Adrenal gland (tissue), 12 donors: ENCODE measurements around the gene EFCAB8. TPM values are rescaled to one million over a fixed set of nuclear protein-coding genes. Genes with fewer than 3 reads are reported as not detected.
"Not testable (repeated sequence)": the region's sequence is repeated elsewhere in the genome, so short reads cannot be mapped to it uniquely, and the experiment has no call there.

Experiments
- DNase-seq, 7 donors: peaks; one replicate each; pipeline ENCODE4 v3.0.0-alpha.2; 2019 to 2020
- H3K27ac ChIP-seq, 5 donors: fragments of 200-600 bp; sonication (generic) in 4 of 5; 1 replicate in 3 of 5; 2 replicates in 2 of 5; pipeline versions ENCODE4 v1.5.1 to v1.8.0; 2016 to 2020; ENCODE audit warnings: mild to moderate bottlenecking in 1 of 5
- H3K27me3 ChIP-seq: fragments of 200-600 bp; 2 replicates; pipeline ENCODE4 v1.8.0; 2021
- H3K36me3 ChIP-seq, 2 donors: fragments of 200-600 bp; replicated peaks in 1 of 2; 1 replicate in 1 of 2; 2 replicates in 1 of 2; pipeline versions ENCODE4 v1.5.1 to v1.8.0; 2018 to 2022
- H3K4me1 ChIP-seq, 2 donors: fragments of 200-600 bp; replicated peaks in 1 of 2; 1 replicate in 1 of 2; 2 replicates in 1 of 2; pipeline versions ENCODE4 v1.5.1 to v1.8.0; 2018 to 2021
- H3K4me3 ChIP-seq, 4 donors: fragments of 200-600 bp; sonication (generic) in 3 of 4; one replicate each; pipeline ENCODE4 v1.5.1; 2016 to 2018
- H3K9me3 ChIP-seq, 3 donors: fragments of 200-600 bp; sonication (generic) in 1 of 3; replicated peaks in 1 of 3; 1 replicate in 2 of 3; 2 replicates in 1 of 3; pipeline versions ENCODE4 v1.5.1 to v1.8.0; 2016 to 2021
- POLR2A ChIP-seq, 2 donors: fragments of 450-650 bp; IDR thresholded peaks; one replicate each; pipeline ENCODE4 v1.6.1; 2017; ENCODE audit warnings: antibody characterized with exemption in 2 of 2, mild to moderate bottlenecking in 2 of 2, moderate library complexity in 1 of 2
- WGBS, 4 donors: extraction: QIAGEN DNeasy Blood & Tissue Kit in 2 of 4; methylation state at CpG; one replicate each; pipeline versions ENCODE4 v1.1.5 to v1.1.7; 2013 to 2017; 5-methylcytosine and 5-hydroxymethylcytosine counted together
- intact Hi-C, 2 donors: fragments of 100-400 bp; cut with DNase I; formaldehyde crosslinking; loops; one replicate each; pipeline versions ENCODE4 v1.14.1 to v1.15.0; 2022 to 2023
- polyA plus RNA-seq, 3 donors: library from polyadenylated mRNA; stranded (reverse); fragments of 200-250 nt in 2 of 3; fragments of 350-450 nt in 1 of 3; fragmentation: Illumina TruSeq in 1 of 3; extraction: RNeasy Lipid Tissue Mini Kit (QIAGEN cat#74804) in 1 of 3; gene quantifications; one replicate each; pipeline ENCODE4 v1.2.3, GENCODE V29; 2013 to 2014
- total RNA-seq, 9 donors: library from RNA; depleted of rRNA in 4 of 9; stranded (reverse); fragments of >200 nt in 4 of 9; fragments of 120-200 nt in 1 of 9; fragmentation: NEBNext Ultra II Directional in 1 of 9; extraction: Animal tissue kit (Norgen Biotek cat#: 25700) in 1 of 9; gene quantifications; one replicate each; pipeline versions ENCODE4 v1.1.0 to v1.2.4, GENCODE V29; 2013 to 2023
- TF ChIP-seq, protein P1 (sequence below), 6 experiments: fragments of 450-650 bp in 4 of 6; fragments of 200-600 bp in 2 of 6; sonication (generic) in 1 of 6; IDR thresholded peaks; 1 replicate in 5 of 6; 2 replicates in 1 of 6; pipeline versions ENCODE4 v1.5.1 to v1.8.0; 2016 to 2021; ENCODE audit warnings: antibody characterized with exemption in 6 of 6, mild to moderate bottlenecking in 2 of 6, moderate library complexity in 1 of 6
- donor health status: healthy with polysubstance abuse.
- donor health status: Bipolar disorder and iron deficiency.
- donor health status: DM: yes; HTN: yes; CAD: no.
- donor health status: DM: no; HTN: no; CAD: no.
- donor health status: DM: no; HTN: no; CAD: no.
- donor health status: DM: yes; HTN: yes; CAD: no.

Gene EFCAB8
- total and polyA plus RNA-seq, 12 donors = 0.03 to 0.40 (median 0.06) TPM; not detected in 8

DNA sequence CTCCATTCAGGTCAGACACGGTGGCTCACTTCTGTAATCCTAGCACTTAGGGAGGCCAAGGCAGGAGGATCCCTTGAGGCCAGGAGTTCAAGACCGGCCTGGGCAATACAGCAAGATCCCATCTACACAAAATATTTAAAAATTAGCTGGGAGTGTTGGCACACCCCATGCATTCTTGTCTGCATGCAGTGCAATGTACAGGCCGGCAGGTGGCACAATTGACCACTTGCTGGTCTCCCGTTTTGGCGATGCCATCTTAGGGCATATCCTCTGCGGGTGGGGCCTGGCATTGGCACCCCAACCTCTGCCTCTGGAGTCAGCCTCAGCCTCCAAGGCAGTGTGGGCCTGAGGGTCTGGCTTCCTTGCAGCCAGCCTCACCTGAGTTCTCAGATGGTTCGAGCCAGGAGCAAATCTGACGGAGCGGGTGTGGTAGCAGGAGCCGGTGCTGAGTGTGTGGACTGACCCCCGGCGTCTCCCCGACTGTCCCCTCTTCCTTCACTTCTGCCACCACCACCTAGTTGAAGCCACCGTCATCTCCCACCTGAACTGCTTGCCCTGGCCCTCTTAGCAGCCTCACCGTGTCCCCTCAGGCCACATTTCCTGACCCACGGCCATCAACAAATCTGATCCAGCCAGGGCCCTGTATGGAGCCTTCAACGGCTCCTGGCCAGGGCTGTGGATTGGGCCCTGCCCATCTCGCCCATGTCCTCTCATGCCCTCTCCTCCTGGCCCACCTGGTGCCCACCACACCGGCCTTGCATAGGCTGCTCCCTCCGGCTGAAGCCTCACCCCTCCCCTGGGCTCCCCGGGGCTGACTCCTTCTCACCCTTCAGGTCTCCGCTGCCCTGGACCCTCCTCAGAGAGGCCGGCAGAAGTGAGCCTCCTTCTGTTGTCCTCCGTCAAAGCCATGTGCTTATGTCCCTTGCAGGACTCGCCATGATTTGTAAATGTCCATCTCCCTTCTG, 44.0 kb downstream of the EFCAB8 start:
- DNase-seq = peak; percentile 31 to 75 (median 53)
- WGBS, 4 donors = 51 to 70% (median 64%) methylated on average over 19 to 25 of the region's 25 CpGs

DNA sequence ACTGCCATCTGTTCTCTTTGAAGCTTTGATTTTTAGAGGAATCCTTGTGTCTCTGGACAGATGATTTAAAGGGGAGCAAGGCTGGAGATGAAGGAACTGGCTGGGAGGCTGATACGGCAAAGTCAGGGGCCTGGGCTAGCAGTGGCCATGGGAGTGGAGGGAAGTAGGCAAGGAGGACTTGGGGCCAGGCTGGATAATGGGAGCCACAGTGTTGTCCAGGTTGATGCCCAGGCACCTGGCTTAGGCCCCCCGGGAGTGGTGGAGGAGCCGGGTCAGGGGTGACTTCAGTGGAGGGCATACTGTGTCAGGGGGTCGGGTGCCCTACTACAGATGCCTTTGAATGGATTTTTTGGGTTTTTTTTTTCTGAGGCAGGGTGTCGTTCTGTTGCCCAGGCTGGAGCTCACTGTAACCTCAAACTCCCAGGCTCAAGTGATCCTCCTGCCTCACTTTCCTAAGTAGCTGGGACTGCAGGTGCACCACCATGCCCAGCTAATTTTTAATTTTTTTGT, 45.0 kb downstream of the EFCAB8 start:
- WGBS, 4 donors = 81 to 95% (median 90%) methylated on average over 2 to 5 of the region's 5 CpGs
- Histone ChIP-seq H3K4me1 (no peaks in the 10 kb centered on the region), H3K27me3 (peaks cover 3% of the 10 kb centered on the region), H3K36me3 (no peaks in the 10 kb centered on the region), H3K4me3 (no peak overlapping the region), H3K9me3 (no peaks in the 10 kb centered on the region), H3K27ac (no peak overlapping the region)
- DNase-seq = no peak
- TF ChIP-seq, protein P1, sequence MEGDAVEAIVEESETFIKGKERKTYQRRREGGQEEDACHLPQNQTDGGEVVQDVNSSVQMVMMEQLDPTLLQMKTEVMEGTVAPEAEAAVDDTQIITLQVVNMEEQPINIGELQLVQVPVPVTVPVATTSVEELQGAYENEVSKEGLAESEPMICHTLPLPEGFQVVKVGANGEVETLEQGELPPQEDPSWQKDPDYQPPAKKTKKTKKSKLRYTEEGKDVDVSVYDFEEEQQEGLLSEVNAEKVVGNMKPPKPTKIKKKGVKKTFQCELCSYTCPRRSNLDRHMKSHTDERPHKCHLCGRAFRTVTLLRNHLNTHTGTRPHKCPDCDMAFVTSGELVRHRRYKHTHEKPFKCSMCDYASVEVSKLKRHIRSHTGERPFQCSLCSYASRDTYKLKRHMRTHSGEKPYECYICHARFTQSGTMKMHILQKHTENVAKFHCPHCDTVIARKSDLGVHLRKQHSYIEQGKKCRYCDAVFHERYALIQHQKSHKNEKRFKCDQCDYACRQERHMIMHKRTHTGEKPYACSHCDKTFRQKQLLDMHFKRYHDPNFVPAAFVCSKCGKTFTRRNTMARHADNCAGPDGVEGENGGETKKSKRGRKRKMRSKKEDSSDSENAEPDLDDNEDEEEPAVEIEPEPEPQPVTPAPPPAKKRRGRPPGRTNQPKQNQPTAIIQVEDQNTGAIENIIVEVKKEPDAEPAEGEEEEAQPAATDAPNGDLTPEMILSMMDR (IDR thresholded peaks at IDR 0.05) = no peak
- TF ChIP-seq POLR2A (IDR thresholded peaks at IDR 0.05) = no peak
- intact Hi-C loops = loop anchor here (2.0 to 10.0 kb wide), 3 partner anchors 194 to 401 kb away; no protein-coding TSS in a partner anchor

More for the DNA sequence above, 44.0 kb downstream of the EFCAB8 start:
- H3K36me3 ChIP-seq = no peaks in the 10 kb centered on the region
- intact Hi-C loops = loop anchor here (2.0 to 10.0 kb wide), 3 partner anchors 195 to 402 kb away; no protein-coding TSS in a partner anchor
- H3K27me3 ChIP-seq = peaks cover 3% of the 10 kb centered on the region
- no peak for TF ChIP-seq POLR2A (IDR thresholded peaks at IDR 0.05)
- TF ChIP-seq, protein P1 (IDR thresholded peaks at IDR 0.05) = peak; percentile 78 to 95 (median 86)
- no peaks in the 10 kb centered on the region for H3K9me3 ChIP-seq
- H3K27ac ChIP-seq = no peak overlapping the region
- H3K4me3 ChIP-seq = no peak overlapping the region
- H3K4me1 ChIP-seq = no peaks in the 10 kb centered on the region

DNA sequence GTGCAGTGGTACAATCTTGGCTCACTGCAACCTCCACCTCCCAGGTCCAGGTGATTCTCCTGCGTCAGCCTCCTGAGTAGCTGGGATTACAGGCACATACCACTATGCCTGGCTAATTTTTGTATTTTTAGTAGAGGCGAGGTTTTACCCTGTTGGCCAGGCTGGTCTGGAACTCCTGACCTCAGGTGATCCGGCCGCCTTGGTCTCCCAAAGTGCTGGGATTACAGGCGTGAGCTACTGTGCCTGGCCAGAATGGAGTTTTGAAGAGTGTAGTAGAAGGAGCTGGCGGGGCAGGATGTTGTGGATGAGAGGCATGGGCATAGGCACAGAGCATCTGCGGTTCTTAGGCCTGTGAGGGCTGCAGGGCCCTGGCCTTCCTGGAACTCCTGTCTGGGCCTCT, 46.0 kb downstream of the EFCAB8 start:
- not testable (repeated sequence) for H3K9me3 ChIP-seq, DNase-seq, H3K27me3 ChIP-seq, H3K36me3 ChIP-seq, H3K27ac ChIP-seq, H3K4me3 ChIP-seq, H3K4me1 ChIP-seq
- 86 to 99% (median 89%) methylated on average over 3 to 7 of the region's 7 CpGs for WGBS, 4 donors
- intact Hi-C loops = loop anchor here (5.0 to 10.0 kb wide), 3 partner anchors 193 to 400 kb away; no protein-coding TSS in a partner anchor

DNA sequence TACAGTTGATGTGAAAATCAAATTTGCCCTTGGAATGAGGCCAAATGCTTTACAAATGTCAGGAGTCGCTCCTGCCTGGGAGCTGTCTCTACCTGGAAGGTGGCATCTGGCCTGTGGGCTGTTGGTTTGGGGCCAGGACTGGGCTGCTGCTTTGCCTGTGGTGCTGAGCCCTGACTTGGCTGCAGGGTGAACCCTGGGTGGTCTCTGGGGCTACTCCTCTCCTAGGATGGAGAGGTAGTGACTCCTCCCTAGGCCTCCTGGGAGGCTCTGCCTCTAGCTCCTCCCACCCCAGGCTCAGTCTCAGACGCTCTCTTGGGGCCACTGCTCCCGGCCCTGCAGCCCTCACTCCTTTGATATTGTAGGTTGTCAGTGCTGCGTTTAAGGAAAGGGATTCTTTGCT, 47.5 kb downstream of the EFCAB8 start:
- Histone ChIP-seq H3K4me1 (no peaks in the 10 kb centered on the region), H3K9me3 (no peaks in the 10 kb centered on the region), H3K36me3 (no peaks in the 10 kb centered on the region), H3K4me3 (no peak overlapping the region), H3K27me3 (peaks cover 3% of the 10 kb centered on the region), H3K27ac (no peak overlapping the region)
- no peak for DNase-seq
- TF ChIP-seq, protein P1 (IDR thresholded peaks at IDR 0.05) = no peak
- TF ChIP-seq POLR2A (IDR thresholded peaks at IDR 0.05) = no peak
- WGBS, 4 donors = 35 to 88% (median 36%) methylated on average over 1 to 4 of the region's 4 CpGs
- intact Hi-C loops = loop anchor here (5.0 to 10.0 kb wide), 2 partner anchors 306 to 399 kb away; no protein-coding TSS in a partner anchor
